Measurements from ENCODE around the gene IL10RB. TPM values are rescaled to one million over a fixed set of nuclear protein-coding genes. Genes with fewer than 3 reads are reported as not detected.

IL10RB gene
- total and polyA plus RNA-seq, 10 of the 15 experiments (the other 5 are each of a cell fraction or from before 2014, with no cell fraction given), result 15.0 to 55.1 (median 34.9) TPM

- TF ChIP-seq MLLT1 (IDR thresholded peaks at IDR 0.05) (no peak), CEBPB (IDR thresholded peaks at IDR 0.05; ENCODE audit: borderline replicate concordance in 1 of 2, low read depth in 2 of 2, low read length in 2 of 2) (no peak), NBN (IDR thresholded peaks at IDR 0.05) (no peak), NFIC (IDR thresholded peaks at IDR 0.05; ENCODE audit: low read depth, low read length) (no peak), ZSCAN29 (IDR thresholded peaks at IDR 0.05) (no peak), POLR2A (IDR thresholded peaks at IDR 0.05; ENCODE audit: low read depth, low read length) (peak; percentile 17; the same call in 1 of the 2 replicates)
Observed at GRCh38 chr21:33237486-33237885, 28.7 kb upstream of the IL10RB start (continued).

DNA sequence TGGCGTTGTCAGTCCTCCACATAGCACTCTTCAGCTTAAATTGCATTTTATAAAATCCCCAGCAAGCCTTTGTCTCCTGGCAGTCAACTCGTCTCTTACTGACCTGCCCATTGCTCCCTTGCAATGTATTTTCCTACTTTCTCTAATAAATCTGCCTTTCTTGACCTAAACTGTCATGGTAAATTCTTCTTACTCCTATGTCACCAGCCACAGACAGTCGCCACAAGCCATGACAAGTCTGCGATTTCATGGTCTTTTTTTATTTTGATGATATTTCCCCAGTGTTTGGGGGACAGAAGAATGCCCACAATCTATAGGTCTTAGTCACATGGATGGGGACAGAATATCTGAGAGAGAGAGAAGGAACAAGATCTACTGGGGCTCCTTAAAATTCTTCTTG lies 28.0 kb upstream of the IL10RB start:
- TF ChIP-seq IKZF2 (IDR thresholded peaks at IDR 0.05) (peak in 1 of 2 experiments; percentile 49; a peak in 1 of 4 replicates), ZBED1 (IDR thresholded peaks at IDR 0.05; ENCODE audit: borderline replicate concordance) (peak; percentile 80; the same call in 1 of the 2 replicates), TAF1 (IDR thresholded peaks at IDR 0.05; ENCODE audit: borderline replicate concordance, low read depth, low read length) (0 out of 2 replicates have a peak, but pooled peaks have one; percentile 10), SMARCA5 (IDR thresholded peaks at IDR 0.05) (peak; percentile 51; the same call in 1 of the 2 replicates), RFX5 (IDR thresholded peaks at IDR 0.05; ENCODE audit: low read depth, low read length) (no peak), POLR2AphosphoS5 (IDR thresholded peaks at IDR 0.05; ENCODE audit: low read length) (no peak)
- TF ChIP-seq, protein P1, sequence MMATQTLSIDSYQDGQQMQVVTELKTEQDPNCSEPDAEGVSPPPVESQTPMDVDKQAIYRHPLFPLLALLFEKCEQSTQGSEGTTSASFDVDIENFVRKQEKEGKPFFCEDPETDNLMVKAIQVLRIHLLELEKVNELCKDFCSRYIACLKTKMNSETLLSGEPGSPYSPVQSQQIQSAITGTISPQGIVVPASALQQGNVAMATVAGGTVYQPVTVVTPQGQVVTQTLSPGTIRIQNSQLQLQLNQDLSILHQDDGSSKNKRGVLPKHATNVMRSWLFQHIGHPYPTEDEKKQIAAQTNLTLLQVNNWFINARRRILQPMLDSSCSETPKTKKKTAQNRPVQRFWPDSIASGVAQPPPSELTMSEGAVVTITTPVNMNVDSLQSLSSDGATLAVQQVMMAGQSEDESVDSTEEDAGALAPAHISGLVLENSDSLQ (IDR thresholded peaks at IDR 0.05), result no peak
- CTCF ChIA-PET, result interaction anchor here (0.6 to 3.0 kb wide), 12 partner anchors 21 to 368 kb away, joined by 3 to 15 read pairs (median 6); partner anchors contain the start of gene IL10RB
- no peak for DNase-seq (ENCODE audit: low read depth, low spot score)
- Histone ChIP-seq H3K27me3 (replicated peaks in 1 of 2; ENCODE audit: control insufficient read depth in 2 of 2, insufficient read depth in 2 of 2, low read length in 1 of 2) (no peaks in the 10 kb centered on the region), H3K9me3 (replicated peaks; ENCODE audit: control insufficient read depth, insufficient read depth, low read length) (no peaks in the 10 kb centered on the region), H3K36me3 (ENCODE audit: control insufficient read depth in 2 of 2, insufficient read depth in 2 of 2, low read length in 1 of 2) (peaks cover 0 to 5% of the 10 kb centered on the region in 2 experiments; a peak in 3 of 4 replicates), H3K4me2 (ENCODE audit: control insufficient read depth, insufficient read depth) (peak overlapping the region; percentile 82), H3K4me3 (peak overlapping the region; percentile 66), H3K4me1 (ENCODE audit: control insufficient read depth, insufficient read depth, low read length) (peaks cover 52% of the 10 kb centered on the region), H4K20me1 (ENCODE audit: control insufficient read depth, insufficient read depth) (no peaks in the 10 kb centered on the region), H3K79me2 (ENCODE audit: control insufficient read depth, insufficient read depth, low read length) (peaks cover 73% of the 10 kb centered on the region), H3K9ac (ENCODE audit: control insufficient read depth, insufficient read depth, low read length) (peak overlapping the region; percentile 57), H3K27ac (ENCODE audit: control insufficient read depth, insufficient read depth) (peak overlapping the region; percentile 86), H2AFZ (ENCODE audit: control insufficient read depth, low read depth, low read length) (no peak overlapping the region)
- BruUV-seq (replicated peaks), result no TSS peak
- SMC1A ChIA-PET (ENCODE audit: uncharacterized antibody, unreplicated experiment), result interaction anchor here (0.8 to 8.0 kb wide), 18 partner anchors 10 to 207 kb away, joined by 3 to 92 read pairs (median 6); partner anchors contain the start of genes IFNAR1, IFNAR2 and IL10RB
- RAD21 ChIA-PET (ENCODE audit: unreplicated experiment), result interaction anchor here (0.8 to 5.2 kb wide), 16 partner anchors 10 to 242 kb away, joined by 3 to 51 read pairs (median 8); partner anchors contain the start of genes IFNAR1, IFNAR2, IL10RB and TMEM50B
- in situ Hi-C loops (cut with MboI), result no loop called here
- 0% methylated on average over 4 of the region's 4 CpGs for WGBS (ENCODE audit: insufficient coverage, insufficient replicate concordance, low lambda C conversion rate, missing lambda C conversion rate)
- POLR2A ChIA-PET, result interaction anchor here (1.0 to 5.1 kb wide), 12 partner anchors 10 to 218 kb away, joined by 3 to 59 read pairs (median 10); partner anchors contain the start of genes IFNAR1, IFNAR2 and IL10RB
- peak; percentile 44 for ATAC-seq
- FAIRE-seq, result no peak
- intact Hi-C loops (cut with micrococcal nuclease; ENCODE audit: unreplicated experiment), result loop anchor here (2.0 to 10.0 kb wide), 2 partner anchors 33 to 307 kb away; partner anchors contain the start of genes GART and SON
